HG03095 (cell line): Measurements from ENCODE around the gene HSPA12A.

Experiments
- ATAC-seq: cut with Tn5 transposase; IDR thresholded peaks from one replicate; pipeline ENCODE4 v1.9.1; 2021; ENCODE audit warnings: moderate library complexity; ENCODE audit not compliant: unreplicated experiment

The HSPA12A gene

DNA sequence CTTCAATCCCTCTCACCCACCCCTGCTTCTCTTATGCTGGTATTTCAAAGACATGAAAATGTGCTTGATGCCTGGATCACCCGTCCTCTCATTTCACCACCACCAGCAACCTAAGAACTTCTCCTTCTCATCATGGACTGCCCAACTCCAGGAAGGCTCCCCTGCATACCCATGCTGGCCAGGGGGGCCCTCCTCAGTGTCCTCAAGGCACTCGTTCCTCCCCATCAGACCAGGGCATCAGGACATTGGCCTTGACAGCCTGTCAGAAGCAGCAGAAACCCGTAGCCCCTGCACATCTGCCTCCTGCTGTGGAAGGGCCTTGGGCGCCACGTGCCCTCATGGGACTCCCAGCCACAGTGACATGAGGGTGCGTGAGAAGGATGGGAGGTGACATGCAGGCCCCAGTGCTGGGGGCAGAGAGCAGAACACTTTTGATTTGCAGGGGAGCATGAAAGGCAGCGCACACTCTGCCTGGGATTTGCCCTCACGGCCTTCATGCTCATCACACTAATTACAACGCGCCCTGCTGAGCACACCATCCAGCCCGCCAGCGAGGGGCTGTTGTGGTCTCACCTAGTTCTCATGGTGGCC is 1.9 kb upstream of the HSPA12A start:
- ATAC-seq: no peak

GRCh38 chr10:116743266-116744064 is 1.1 kb upstream of the HSPA12A start:
- no peak for ATAC-seq

DNA sequence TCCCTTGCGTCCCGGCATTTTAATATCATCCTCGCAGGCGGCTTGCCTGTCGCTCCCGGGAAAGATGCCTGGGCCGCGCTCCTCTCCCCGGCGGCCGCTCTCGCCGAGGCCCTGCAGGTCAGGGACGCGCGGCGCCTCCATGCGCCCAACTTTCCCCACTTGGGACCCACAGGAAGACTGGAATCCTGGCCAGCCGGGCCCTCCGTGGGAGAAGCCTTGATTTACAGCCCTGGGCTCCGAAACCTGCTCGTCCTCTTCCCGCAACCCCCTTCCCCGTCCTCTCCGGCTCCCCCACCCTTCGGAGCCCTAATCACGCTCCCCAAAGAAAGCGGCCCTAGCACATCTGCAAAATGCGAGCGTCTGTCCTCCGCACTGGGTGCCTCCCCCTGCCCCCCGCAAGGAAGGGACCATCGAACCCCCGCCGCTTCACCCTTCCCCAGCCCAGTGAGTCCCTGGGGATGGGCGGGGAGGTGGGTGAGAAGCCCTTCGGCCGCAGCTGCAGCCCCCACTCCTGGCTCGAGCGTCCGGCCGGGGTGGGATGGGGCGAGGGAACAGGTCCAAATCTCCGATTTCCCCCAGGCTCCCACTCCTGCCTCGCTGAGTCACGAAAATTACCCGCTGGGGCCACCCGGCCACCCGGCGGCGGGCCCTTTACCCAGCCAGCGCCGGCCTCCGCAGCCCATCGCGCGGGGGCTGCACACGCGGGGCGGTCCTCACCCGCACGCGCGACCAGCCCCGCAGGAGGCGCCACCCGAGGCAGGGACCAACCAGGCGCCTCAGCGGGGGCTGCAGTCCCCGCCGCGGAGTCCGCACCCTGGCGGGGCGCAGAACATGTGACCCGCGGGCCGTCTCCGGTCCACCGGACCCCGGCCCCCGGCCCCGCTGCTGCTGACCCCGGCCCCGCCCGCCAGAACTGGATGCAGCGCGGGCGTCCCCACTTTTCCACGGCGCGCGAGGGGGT is 695 bp downstream of the HSPA12A start:
- peak; percentile 2 for ATAC-seq

- no peak for ATAC-seq
Observed at GRCh38 chr10:116740971-116741370, 1.4 kb downstream of the HSPA12A start.

DNA sequence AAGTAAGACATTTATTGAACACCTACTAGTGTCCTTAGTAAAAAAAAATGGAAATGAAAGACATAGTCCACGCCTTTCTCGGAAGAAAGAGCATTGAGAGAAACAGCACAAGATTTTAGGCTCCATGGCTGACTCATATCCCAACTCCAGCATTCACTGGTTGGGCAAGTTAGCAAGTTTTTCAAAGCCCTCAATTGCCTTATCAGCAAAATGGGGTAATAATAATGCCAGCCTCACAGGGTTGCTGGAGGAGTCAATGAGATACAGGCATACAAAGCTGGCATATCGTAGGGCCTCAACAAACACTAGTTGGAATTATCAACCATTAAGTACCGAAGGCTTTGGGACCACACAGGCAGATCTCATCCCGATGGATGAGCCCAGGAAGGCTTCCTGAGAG is 4.0 kb downstream of the HSPA12A start:
- no peak for ATAC-seq

DNA sequence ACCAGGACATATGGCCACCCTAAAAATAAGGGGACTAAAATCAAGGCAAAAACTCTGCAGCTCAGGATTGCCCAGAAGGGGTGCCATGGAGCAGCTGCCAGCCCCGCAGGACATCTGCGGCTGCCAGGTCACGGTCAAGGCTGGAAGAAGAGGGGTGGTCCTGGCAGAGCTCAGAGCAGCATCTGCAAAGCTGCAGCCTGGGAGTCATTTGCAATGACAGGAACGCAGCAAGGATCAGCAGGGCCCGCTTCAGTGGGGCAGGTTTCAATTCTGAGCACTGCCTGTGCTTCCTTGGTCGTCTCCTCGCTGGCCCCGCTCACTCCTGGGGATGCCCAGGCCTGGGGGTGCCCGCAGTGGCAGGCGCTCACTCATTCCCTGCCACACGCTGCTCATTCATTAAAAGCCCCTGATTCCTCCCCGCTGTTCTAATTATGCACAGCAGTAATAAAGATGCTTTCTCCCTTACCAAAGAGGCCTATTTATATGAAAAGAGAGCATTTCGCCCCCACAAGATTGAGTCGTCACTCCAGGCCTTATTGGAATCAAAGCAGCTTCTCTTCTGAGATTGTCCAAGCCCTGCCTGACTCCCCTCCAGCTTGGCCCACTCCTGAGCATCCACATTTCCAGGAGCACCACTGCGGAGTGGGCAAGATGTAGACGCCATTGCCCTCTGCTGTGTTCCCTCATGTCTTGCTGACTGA is 4.6 kb downstream of the HSPA12A start:
- no peak for ATAC-seq

- no peak for ATAC-seq
Observed at GRCh38 chr10:116733566-116733965, 8.8 kb downstream of the HSPA12A start.

DNA sequence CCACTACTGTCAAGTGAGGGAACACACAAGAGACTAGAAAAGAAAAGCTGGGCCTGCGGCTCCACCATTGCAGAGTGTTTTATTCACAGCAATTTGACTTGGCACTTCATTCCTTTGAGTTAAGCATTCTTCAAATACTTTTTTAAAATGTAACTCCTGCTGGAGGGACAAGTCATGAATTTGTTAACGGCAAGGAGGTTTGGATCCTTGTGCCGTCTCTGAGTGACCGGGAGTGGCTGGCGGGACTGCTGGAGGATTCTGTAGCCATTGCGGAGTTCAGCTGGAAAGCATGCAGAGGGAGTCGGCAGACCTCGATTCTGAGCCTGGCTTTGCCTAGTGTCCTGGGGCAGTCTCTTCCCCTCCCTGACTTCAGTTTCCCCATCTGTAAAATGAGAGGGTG is 9.8 kb downstream of the HSPA12A start:
- ATAC-seq: no peak

DNA sequence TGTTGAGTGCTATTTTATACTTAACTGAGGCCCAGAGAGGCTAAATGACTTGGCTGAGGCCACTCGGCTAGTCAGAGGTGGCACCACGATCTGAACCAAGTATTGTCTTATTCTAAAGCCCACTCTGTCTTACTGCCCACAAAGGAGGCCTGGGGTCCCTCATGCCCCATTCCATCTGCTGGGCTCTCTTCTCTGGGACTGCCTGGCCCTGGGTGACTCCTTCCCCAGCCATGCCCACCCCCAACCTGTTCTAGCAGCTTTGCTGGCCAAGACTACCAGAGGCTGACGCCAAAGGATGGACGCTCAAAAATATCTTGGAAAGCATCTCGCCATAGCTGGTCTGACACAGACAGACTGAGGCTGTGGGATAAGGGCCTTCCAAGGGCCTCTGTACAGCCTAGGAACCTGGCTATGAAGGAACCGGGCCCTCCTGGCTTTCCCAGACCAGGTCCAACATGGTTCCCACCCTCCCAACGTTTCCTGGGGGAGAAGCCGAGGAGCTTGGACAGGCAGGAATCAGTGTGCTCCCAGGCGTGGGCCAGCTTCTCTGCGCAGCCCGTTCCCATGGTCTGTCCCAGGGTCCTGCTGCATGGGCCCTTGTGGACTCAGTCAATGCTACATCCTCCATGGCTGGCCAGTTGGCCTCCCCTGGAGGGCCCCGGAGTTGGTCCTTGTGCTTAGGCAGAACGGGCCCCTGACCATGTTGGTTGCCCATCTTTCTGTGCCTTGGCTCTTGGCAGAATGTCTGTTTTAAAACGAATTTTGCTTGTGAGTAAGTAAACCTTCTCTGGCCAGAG is 11.7 kb downstream of the HSPA12A start:
- ATAC-seq: no peak

DNA sequence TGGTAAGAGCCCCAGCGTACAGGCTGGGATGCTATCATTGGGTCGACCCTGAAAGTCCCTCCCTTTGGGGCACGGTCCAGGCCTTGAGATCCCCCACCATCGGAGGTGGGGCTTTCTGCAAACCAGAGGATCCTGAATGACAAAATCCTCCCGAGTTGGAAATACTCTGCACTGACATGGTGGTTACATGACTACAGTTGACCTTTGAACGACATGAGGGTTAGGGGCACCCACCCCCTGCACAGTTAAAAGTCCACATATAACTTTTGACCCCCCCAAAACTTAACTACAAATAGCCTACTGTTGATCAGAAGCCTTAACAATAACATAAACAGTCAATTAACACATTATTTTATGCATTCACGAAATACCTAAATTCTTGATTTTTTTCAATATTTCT is 13.1 kb downstream of the HSPA12A start:
- ATAC-seq: no peak

- no peak for ATAC-seq
Observed at GRCh38 chr10:116728526-116729096, 13.8 kb downstream of the HSPA12A start.

- ATAC-seq: no peak
Observed at GRCh38 chr10:116723428-116724281, 18.7 kb downstream of the HSPA12A start.

- no peak for ATAC-seq
Observed at GRCh38 chr10:116722736-116723427, 19.5 kb downstream of the HSPA12A start.

DNA sequence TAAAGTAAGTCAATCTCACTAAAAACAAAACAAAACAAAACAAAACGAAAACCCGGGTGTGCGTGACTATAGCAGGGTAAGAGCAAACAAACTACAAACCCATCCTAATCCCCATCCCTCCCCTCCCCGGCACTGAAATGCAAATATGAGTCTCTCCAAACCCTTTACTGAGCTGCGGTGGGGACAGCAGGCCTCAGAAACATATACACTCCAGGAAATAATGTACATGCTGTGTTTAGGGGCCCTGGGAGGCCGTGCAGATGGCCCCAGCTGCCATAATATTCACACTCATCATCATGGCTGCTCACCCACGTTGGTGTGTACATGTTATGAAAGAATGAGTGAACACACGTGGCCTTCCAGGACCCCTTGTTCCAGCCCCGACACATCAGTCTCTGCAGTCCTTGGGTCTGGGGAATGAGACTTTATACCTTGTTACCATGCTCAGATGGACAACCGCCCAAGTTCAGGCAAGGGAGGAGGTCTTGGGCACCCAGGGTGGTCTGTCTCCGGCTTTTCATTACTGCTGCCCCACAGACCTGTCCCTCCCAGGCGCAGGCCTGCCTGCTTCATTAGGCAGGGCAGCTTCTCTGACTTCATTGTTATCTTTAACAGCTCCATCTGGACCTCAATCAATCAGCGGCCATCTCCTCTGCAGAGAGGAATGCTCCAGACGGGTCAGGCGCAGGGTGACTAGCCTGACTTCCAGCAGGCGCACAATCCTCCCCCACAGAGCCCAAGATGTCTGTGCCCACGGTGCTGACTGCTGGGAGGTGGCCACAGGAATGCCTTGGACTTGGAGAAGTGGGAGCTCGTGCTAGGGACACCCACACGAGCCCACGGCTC is 20.6 kb downstream of the HSPA12A start:
- no peak for ATAC-seq

DNA sequence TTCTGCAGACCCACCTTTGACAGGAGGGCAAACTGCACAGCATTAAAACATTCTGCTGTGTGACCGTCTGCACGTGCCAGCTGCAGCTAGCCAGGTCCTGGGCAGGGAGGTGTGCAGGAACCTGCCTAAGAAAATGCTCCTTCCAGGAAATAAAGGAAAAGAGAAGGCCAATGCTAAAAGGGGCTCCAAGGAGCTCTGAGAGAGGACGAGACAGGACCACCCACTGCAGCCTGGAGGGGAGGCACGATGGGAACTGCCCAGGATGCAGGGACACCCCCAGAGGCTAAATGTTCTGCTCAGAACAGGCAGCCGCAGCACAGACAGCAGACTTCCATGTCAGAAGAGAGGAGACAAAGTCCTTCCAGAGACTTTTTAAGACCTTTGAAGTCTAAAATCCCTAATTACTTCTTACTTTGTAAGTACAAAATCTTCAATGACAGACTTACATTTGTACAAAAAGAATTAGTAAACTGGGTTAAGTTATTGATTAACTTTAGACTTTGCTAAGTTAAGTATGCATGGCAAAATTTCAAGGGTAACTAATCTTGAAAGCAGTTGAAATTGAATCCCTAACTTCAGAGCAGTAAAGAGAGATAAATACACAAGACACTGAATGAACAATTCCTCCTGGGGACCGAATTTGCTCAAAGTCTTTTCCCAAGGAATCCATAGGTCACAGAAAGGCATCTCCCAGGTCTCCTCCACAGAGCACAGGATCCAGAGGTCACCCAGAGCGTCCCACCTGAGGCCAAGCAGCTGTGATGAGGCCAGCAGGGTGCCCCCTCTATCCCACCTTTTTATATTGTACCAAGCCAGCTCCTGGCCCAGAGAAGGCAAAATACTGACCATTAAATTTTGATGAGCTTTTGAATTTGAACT is 21.5 kb downstream of the HSPA12A start:
- ATAC-seq: no peak

- ATAC-seq: no peak
Observed at GRCh38 chr10:116720241-116720643, 22.1 kb downstream of the HSPA12A start.
